NCI-H146 treated with DMSO at 0.1 percent for 48 hours (cell line): ENCODE data around the gene ZFAND5.

Source experiments
- DNase-seq: peaks from one replicate; lab custom pipeline; 2025; ENCODE audit not compliant: unreplicated experiment; lab: John Stamatoyannopoulos, UW

The ZFAND5 gene

DNA sequence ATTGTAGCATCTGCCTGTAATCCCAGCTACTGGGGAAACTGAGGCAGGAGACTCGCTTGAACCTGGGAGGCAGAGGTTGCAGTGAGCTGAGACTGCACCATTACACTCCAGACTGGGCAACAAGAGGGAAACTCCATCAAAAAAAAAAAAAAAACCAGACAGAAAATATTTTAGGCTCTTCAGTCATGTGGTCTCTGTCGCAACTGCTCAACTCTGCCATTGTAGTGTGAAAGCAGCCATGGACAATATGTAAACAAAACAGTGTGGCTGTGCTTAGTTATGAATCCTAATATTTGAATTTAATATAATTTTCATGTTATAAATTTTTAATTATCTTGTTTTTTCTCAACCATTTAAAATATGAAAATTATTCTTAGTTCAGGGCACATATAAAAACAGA is 38.4 kb downstream of the ZFAND5 start:
- no peak for DNase-seq

DNA sequence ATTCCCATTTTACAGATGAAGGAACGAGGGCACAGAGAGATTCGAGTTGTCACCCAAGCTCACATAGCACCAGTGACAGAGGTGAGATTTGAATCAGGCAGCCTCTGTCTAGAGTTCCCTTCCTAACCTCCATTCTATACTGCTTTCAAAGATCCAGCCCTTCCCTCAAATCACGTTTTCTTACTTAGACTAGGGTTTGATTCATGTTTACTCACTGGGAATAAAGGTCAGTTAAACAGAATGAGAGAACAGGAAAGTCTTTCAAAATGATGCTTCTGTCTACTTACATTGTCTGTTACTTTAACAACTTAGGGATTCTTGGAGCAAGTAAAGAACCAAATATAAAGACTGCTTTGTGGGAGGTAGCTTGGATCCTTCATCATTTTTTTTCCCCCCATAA is 40.0 kb downstream of the ZFAND5 start:
- DNase-seq: no peak

DNA sequence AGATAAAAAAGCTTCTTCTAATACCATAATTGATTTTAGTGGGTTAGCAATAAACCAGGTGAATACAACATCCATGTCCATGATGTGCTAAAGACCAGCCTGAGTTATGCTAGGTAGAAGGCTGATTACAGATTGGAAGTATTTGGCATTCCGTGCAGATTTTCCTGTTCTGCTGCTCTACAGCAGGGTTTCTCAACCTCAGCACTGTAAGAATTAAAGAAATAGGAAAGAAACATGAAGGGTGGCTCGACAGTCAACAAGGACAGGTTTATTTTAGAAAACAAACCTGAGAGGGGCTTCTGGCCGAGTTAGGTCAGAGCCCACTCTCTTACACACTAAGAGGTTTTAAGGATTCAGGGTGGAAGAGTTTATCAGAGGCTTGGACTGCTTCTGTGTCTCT is 42.3 kb downstream of the ZFAND5 start:
- no peak for DNase-seq

DNA sequence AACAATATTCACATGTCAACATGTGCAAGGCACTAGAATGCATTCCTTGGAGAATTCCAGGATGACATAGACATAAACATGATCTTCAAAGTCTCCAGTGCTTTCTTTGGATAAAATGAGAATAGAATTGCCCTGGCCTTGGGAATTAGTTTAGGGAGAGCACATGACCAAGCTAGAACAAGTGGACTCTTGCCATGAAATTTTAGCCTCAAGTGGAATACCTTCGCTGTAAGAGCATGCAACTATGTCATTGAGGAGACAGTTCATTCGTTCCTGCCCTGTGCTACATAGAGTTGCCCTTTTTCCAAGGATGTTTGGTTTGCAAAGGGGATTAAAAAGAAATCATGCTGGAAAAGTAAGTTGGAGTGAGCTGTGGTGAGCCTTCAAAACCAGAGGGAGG is 42.7 kb downstream of the ZFAND5 start:
- DNase-seq: no peak

DNA sequence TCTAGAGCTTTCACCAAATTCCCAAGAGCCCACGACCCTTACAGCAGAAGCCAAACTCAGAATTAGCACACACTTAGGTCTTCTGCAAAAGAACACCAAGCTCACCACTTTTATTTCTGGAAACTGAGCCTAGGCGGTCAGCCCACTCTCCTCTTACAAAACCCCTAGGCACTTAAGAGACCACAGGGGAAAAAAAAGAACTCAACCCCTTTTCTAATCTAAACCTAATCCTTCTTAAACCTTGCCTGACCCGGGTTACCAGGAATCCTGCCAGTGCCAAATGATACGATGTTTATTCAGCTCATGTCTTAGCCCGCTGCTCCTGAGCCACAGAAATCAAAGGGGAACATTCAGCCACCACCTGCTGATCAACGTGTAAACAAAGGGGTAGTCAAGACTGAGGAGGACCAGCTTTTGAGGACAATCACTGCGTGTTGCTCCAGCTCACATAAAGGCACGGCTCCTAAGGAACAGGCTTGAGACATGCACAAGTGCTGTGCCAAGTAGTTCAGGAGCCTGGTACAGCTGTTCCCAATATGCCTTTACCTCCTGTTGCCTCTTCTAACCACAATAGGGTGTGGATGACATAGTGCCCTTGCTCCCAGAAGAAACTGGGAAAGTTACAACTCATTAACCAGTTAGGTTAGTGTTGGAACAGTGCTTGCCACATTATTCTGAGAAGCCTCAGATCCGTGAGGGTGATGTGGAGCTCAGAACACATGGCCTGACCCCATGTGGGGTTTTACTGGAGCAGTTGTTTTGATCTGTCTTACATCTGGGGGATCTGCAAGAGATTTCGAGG is 49.3 kb downstream of the ZFAND5 start:
- no peak for DNase-seq

DNA sequence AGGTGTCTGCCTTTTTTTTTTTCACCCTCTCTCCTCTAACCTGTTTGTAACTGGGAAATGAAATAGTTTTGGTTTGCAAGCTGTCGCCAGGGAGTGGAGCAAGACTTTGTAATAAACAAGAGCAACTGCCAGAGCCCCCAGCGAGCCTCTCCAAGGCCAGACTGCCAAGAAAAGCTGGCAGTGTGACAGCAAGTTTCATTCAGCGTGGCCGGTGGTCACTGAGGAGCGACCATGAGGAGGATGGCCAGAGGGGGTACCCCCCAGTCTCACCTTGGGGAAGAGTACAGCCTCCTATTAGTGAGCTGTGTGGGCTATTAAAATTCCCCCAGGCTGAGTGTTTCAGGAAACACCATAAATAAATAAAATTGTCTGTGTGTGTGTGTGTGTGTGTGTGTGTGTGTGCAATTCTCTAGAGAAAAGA is 49.9 kb downstream of the ZFAND5 start:
- DNase-seq: no peak

DNA sequence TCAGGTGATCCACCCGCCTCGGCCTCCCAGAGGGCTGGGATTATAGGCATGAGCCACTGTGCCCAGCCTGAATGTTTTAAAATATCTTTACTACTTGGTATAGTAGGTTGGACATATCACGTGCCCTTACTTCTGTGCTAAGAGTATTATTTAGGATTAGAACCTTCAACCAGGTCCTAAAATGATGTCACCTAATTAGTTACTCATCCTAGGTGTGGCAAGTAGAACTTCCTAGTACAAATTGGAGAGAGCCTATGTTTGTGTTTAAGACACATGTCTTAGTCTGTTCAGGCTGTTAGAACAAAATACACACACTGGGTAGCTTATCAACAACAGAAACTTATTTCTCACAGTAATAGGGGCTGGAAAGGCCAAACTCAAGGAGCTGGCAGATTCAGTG is 51.5 kb downstream of the ZFAND5 start:
- DNase-seq: no peak

DNA sequence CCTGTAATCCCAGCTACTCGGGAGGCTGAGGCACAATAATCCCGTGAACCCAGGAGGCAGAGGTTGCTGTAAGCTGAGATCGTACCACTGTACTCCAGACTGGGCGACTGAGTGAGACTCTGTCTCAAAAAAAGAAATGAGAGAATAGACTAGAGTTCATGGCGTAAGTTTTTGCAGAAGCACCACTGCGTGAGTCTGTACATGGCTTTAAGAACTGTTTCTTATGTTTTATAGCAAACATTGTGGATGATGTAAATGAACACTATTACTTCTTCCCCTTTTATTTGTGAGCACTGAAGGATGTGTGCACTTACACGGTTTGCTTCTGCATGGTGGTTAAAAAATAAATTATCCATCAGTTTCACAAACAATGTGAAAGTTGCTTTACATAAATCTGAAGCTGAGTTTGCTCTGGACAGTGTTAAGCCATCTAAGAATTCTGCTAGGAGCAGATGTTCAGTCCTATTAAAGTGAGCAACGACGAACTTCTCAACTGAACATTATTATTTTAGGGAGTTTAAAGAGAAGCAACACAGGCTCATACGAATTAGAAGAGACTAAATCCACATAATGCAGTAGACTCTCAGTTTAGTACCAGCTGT is 52.5 kb downstream of the ZFAND5 start:
- no peak for DNase-seq

DNA sequence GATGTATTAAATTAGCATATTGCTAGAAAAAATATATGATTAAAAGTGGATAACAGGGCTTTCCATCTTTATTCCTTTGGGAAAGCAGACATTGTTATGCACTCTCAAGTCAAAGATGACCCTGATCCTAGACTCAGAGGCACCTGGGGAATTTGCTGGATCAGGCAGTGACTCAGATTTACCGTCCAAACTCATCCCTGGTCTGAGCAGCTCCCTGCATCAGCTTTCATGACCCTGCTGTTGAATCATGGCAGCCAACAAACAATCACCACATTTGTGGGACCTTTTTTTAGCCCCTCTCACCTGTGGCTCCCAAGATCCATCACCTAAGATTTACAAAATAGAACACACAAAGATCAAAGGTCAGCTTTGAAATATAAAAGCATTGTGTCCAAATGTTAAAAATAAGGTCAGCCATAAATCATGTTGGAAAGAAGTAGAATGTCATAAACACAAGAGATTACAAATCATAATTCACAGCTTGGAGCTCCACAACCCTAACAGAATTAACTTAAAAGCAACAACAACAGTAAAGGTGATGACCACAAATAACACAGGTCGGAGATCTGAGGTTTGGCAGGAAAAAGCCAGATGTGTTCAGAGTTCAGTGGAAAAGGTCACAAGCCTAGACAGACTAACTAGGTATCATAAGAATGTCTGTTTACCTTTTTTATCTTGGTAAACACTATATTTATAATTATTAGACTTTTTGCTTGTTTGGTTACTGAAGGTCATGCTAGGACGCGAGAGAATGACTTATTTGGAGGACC is 55.5 kb downstream of the ZFAND5 start:
- DNase-seq: no peak

DNA sequence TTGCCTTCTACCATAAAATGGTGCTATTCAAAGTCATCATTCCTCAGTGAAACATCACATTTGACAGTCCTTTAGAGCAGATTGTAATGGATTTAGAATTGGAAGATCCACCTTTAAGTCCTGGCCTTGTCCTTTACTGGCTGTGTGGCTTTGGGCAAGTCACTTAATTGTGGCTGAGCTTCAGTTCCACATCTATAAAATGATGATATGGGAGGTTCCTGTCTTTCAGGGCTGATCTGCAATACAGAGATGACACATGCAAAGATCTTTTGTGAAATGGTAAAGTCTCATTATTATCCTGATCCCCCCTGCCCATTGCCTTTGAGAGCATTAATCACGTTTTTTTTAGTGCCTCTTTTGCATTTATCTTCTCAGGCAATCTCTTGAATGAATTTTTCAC is 58.2 kb downstream of the ZFAND5 start:
- DNase-seq: no peak

DNA sequence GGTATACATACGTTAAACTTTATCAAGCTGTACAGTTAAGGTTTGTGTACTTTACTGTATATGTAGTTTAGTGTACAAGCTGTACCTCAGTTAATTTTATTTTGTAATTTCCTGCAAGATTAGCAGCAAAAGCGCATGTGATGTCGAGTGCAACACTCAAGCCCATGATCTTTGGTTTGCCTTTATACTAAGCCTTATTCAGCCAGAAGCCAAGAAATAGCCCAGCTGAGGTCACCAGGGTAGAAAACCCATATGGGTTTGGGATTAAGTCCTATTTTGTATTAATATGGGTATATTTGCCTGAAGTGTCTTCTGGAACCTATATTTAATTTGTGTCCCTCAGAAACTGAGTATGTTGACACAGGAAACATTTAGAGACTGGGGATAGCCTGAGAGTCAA is 59.3 kb downstream of the ZFAND5 start:
- no peak for DNase-seq

DNA sequence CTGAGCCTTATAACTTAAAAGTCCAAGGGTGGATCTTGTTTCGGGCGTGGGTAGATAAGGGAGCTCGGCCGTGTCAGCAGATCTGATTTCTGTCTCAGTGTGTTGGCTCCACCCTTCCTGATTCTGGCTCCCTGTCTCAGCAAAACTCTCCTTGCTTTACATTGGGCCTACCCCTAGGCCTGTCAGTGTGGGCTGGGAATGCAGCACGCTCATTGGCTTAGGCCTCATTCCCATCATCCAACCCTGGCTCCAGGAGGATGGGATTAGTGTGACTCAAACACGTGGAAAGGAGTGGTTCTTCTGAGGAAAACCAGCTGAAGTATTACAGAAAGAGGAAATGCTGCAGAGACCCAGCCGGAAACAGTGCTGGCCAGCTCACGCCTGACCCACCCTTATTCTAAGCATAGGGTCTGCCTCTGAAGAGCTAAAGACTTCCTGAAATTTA is 59.9 kb downstream of the ZFAND5 start:
- no peak for DNase-seq

DNA sequence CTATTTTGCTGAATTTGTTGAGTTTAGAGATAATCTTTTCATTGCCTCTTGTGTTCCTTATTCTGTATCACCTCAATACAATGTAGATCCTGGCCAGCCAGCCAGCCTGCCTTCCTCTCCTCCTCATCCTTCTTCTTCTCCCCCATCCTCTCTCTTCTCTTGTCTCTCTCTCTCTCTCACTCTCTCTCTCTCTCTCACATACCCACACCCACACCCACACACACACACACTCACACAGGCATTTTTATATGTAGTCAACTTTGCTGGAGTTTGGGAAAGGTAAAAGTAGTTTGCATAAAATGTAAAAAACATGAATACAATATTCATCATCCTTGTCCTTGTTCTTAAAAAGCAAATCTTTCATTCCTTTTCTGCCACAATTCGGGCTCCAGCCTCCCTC is 60.5 kb downstream of the ZFAND5 start:
- no peak for DNase-seq
